ENCODE data around the gene COPG1.

COPG1 gene

GRCh38 chr3:129315223-129315997 is 66.0 kb downstream of the COPG1 start:
- no peaks in the 10 kb centered on the region for H3K9me3 ChIP-seq (ENCODE audit: insufficient read depth, low read depth, low read length)
- H3K4me1 ChIP-seq (ENCODE audit: insufficient read depth, low read length, poor library complexity, severe bottlenecking), result peaks cover 43% of the 10 kb centered on the region
- peaks cover 59% of the 10 kb centered on the region for H3K79me2 ChIP-seq (ENCODE audit: insufficient read depth, low read length)
- H3K9me2 ChIP-seq (replicated peaks; ENCODE audit: low read depth, low read length), result no peaks in the 10 kb centered on the region
- peak overlapping the region; percentile 99 for H3K9ac ChIP-seq (ENCODE audit: low read depth, low read length, poor library complexity, severe bottlenecking)
- peak overlapping the region; percentile 93 for H3K4me2 ChIP-seq (ENCODE audit: low read depth, low read length, poor library complexity, severe bottlenecking)
- no peaks in the 10 kb centered on the region for H3K36me3 ChIP-seq (ENCODE audit: insufficient read depth, low read length)
- peaks cover 7% of the 10 kb centered on the region for H3K27me3 ChIP-seq (ENCODE audit: insufficient read depth, low read length, poor library complexity, severe bottlenecking)
- H3F3A ChIP-seq (ENCODE audit: low read depth), result 0 out of 2 replicates have a peak, but pooled peaks cover 5% of the 10 kb centered on the region
- no peak overlapping the region for H2AFZ ChIP-seq (ENCODE audit: low read length)
- peaks cover 27% of the 10 kb centered on the region for H4K20me1 ChIP-seq (ENCODE audit: insufficient read depth, low read length, poor library complexity, severe bottlenecking)
- peak overlapping the region; percentile 93 for H3K4me3 ChIP-seq (ENCODE audit: low read length, poor library complexity, severe bottlenecking)
- TF ChIP-seq EZH2phosphoT487 (IDR thresholded peaks at IDR 0.05; ENCODE audit: borderline replicate concordance), result no peak
- TF ChIP-seq, protein P1, sequence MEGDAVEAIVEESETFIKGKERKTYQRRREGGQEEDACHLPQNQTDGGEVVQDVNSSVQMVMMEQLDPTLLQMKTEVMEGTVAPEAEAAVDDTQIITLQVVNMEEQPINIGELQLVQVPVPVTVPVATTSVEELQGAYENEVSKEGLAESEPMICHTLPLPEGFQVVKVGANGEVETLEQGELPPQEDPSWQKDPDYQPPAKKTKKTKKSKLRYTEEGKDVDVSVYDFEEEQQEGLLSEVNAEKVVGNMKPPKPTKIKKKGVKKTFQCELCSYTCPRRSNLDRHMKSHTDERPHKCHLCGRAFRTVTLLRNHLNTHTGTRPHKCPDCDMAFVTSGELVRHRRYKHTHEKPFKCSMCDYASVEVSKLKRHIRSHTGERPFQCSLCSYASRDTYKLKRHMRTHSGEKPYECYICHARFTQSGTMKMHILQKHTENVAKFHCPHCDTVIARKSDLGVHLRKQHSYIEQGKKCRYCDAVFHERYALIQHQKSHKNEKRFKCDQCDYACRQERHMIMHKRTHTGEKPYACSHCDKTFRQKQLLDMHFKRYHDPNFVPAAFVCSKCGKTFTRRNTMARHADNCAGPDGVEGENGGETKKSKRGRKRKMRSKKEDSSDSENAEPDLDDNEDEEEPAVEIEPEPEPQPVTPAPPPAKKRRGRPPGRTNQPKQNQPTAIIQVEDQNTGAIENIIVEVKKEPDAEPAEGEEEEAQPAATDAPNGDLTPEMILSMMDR (conservative IDR thresholded peaks at IDR 0.05; ENCODE audit: low read length), result no peak

- TF ChIP-seq EZH2phosphoT487 (IDR thresholded peaks at IDR 0.05; ENCODE audit: borderline replicate concordance), result no peak
- TF ChIP-seq, protein P1 (conservative IDR thresholded peaks at IDR 0.05; ENCODE audit: low read length), result no peak
- peak overlapping the region; percentile 93 for H3K4me2 ChIP-seq (ENCODE audit: low read depth, low read length, poor library complexity, severe bottlenecking)
- peaks cover 43% of the 10 kb centered on the region for H3K4me1 ChIP-seq (ENCODE audit: insufficient read depth, low read length, poor library complexity, severe bottlenecking)
- H3K9ac ChIP-seq (ENCODE audit: low read depth, low read length, poor library complexity, severe bottlenecking), result peak overlapping the region; percentile 99
- peaks cover 59% of the 10 kb centered on the region for H3K79me2 ChIP-seq (ENCODE audit: insufficient read depth, low read length)
- peak overlapping the region; percentile 93 for H3K4me3 ChIP-seq (ENCODE audit: low read length, poor library complexity, severe bottlenecking)
- peaks cover 4% of the 10 kb centered on the region; the same call in 1 of the 2 replicates for H3K36me3 ChIP-seq (ENCODE audit: insufficient read depth, low read length)
- H3K9me2 ChIP-seq (replicated peaks; ENCODE audit: low read depth, low read length), result no peaks in the 10 kb centered on the region
- 0 out of 2 replicates have a peak, but pooled peaks cover 5% of the 10 kb centered on the region for H3F3A ChIP-seq (ENCODE audit: low read depth)
- peaks cover 27% of the 10 kb centered on the region for H4K20me1 ChIP-seq (ENCODE audit: insufficient read depth, low read length, poor library complexity, severe bottlenecking)
- H3K9me3 ChIP-seq (ENCODE audit: insufficient read depth, low read depth, low read length), result no peaks in the 10 kb centered on the region
- no peak overlapping the region for H2AFZ ChIP-seq (ENCODE audit: low read length)
- H3K27me3 ChIP-seq (ENCODE audit: insufficient read depth, low read length, poor library complexity, severe bottlenecking), result peaks cover 7% of the 10 kb centered on the region
Observed at GRCh38 chr3:129315998-129316247, 66.5 kb downstream of the COPG1 start.

DNA sequence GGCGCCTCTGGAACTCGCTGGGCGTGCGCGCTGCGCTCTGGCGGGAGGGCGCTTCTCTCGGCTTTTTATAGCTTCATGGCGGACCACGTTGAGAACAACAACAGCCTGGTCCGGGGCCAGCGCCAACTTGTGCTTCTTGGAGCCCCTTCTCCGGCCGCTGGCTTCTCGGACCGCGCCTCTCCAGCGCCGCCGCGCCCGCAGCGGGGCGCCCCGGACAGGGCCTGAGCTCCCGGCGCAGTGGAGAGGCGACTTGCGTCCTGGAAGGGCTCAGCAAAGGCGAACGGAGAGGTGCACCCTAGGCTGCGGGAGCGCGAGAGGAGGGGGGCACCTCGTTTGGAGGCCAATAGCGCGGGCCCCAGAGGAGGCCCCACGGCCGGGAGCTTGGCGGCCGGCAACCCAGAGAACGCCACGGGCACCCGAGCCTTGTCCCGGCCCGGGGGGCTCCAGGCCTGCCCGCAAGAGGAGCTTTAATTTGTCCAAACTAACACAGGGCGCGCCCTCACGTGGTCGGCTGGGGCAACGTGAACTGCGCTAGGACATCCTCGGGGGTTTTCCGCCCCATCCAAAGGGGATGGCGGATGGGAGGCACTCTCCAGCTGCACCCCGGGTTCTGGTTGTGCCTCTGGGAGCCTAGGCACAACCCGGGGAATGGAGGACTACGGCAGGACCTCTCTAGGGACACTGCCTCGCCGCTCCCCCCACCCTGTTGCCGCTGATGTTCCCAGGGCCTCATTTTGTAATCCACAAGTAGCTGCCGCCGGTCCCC is 67.0 kb downstream of the COPG1 start:
- Histone ChIP-seq H3K79me2 (ENCODE audit: insufficient read depth, low read length) (peaks cover 59% of the 10 kb centered on the region), H3K9me2 (replicated peaks; ENCODE audit: low read depth, low read length) (no peaks in the 10 kb centered on the region), H3K9me3 (ENCODE audit: insufficient read depth, low read depth, low read length) (no peaks in the 10 kb centered on the region), H3K36me3 (ENCODE audit: insufficient read depth, low read length) (peaks cover 4% of the 10 kb centered on the region; the same call in 1 of the 2 replicates), H3K4me3 (ENCODE audit: low read length, poor library complexity, severe bottlenecking) (peak overlapping the region; percentile 93), H2AFZ (ENCODE audit: low read length) (peak overlapping the region; percentile 95), H3K4me1 (ENCODE audit: insufficient read depth, low read length, poor library complexity, severe bottlenecking) (peaks cover 43% of the 10 kb centered on the region), H3K27me3 (ENCODE audit: insufficient read depth, low read length, poor library complexity, severe bottlenecking) (peaks cover 7% of the 10 kb centered on the region), H3K4me2 (ENCODE audit: low read depth, low read length, poor library complexity, severe bottlenecking) (peak overlapping the region; percentile 93), H3F3A (ENCODE audit: low read depth) (0 out of 2 replicates have a peak, but pooled peaks cover 5% of the 10 kb centered on the region), H4K20me1 (ENCODE audit: insufficient read depth, low read length, poor library complexity, severe bottlenecking) (peaks cover 27% of the 10 kb centered on the region), H3K9ac (ENCODE audit: low read depth, low read length, poor library complexity, severe bottlenecking) (peak overlapping the region; percentile 99)
- TF ChIP-seq, protein P1 (conservative IDR thresholded peaks at IDR 0.05; ENCODE audit: low read length), result peak; percentile 71
- no peak for TF ChIP-seq EZH2phosphoT487 (IDR thresholded peaks at IDR 0.05; ENCODE audit: borderline replicate concordance)
